Astrocyte (in vitro differentiated cells and primary cell): ENCODE measurements around the gene MIA. TPM values are rescaled to one million over a fixed set of nuclear protein-coding genes. Genes with fewer than 3 reads are reported as not detected.
A peak's percentile ranks its signal among the peaks of the same experiment; 100 is the strongest.
"Not testable (repeated sequence)": the region's sequence is repeated elsewhere in the genome, so short reads cannot be mapped to it uniquely, and the experiment has no call there.

Experiments used
- DNase-seq: peaks from one replicate; pipeline ENCODE4 v3.0.0-alpha.2; 2010; ENCODE audit warnings: low read depth
- FAIRE-seq: peaks from 2 replicates; lab custom pipeline; 2011; peaks lifted over from hg19 to GRCh38; lab: Jason Lieb, UNC
- H2AFZ ChIP-seq: 2 replicates; pipeline ENCODE4 v1.6.0; 2012; ENCODE audit warnings: low read depth, low read length, inconsistent platforms
- H3K27ac ChIP-seq: 2 replicates; pipeline ENCODE4 v1.5.1; 2011; ENCODE audit warnings: low read depth, low read length, inconsistent platforms
- H3K27me3 ChIP-seq: 2 replicates; pipeline ENCODE4 v1.6.0; 2011; ENCODE audit warnings: low read length, inconsistent platforms; ENCODE audit not compliant: insufficient read depth
- H3K36me3 ChIP-seq: 2 replicates; pipeline ENCODE4 v1.5.1; 2011; ENCODE audit warnings: low read length, inconsistent platforms; ENCODE audit not compliant: insufficient read depth
- H3K4me1 ChIP-seq: 2 replicates; pipeline ENCODE4 v1.5.1; 2011; ENCODE audit warnings: low read length, inconsistent platforms; ENCODE audit not compliant: insufficient read depth
- H3K4me2 ChIP-seq: 2 replicates; pipeline ENCODE4 v1.6.0; 2012; ENCODE audit warnings: low read length, inconsistent platforms
- H3K4me3 ChIP-seq: 2 replicates; pipeline ENCODE4 v1.5.1; 2011; ENCODE audit warnings: low read depth, mild to moderate bottlenecking, low read length, inconsistent platforms; ENCODE audit not compliant: insufficient read depth
- H3K79me2 ChIP-seq: 2 replicates; pipeline ENCODE4 v1.6.0; 2012; ENCODE audit warnings: mild to moderate bottlenecking, low read length, inconsistent platforms; ENCODE audit not compliant: insufficient read depth
- H3K9ac ChIP-seq: 2 replicates; pipeline ENCODE4 v1.6.0; 2012; ENCODE audit warnings: mild to moderate bottlenecking, low read length, inconsistent platforms
- H3K9me3 ChIP-seq: 2 replicates; pipeline ENCODE4 v1.5.1; 2012; ENCODE audit warnings: low read depth, mild to moderate bottlenecking, low read length, inconsistent platforms; ENCODE audit not compliant: insufficient read depth
- H4K20me1 ChIP-seq: 2 replicates; pipeline ENCODE4 v1.6.0; 2012; ENCODE audit warnings: low read length, inconsistent platforms; ENCODE audit not compliant: insufficient read depth
- H3K27ac Mint-ChIP-seq: one replicate; pipeline ENCODE4 v1.8.0; 2021; ENCODE audit warnings: mild to moderate bottlenecking, mixed read lengths; ENCODE audit not compliant: unreplicated experiment
- H3K27me3 Mint-ChIP-seq: one replicate; pipeline ENCODE4 v1.8.0; 2021; ENCODE audit warnings: low read depth, mixed read lengths; ENCODE audit not compliant: unreplicated experiment
- H3K36me3 Mint-ChIP-seq: one replicate; pipeline ENCODE4 v1.8.0; 2021; ENCODE audit warnings: low read depth, mixed read lengths; ENCODE audit not compliant: unreplicated experiment
- H3K4me1 Mint-ChIP-seq: one replicate; pipeline ENCODE4 v1.8.0; 2021; ENCODE audit warnings: low read depth, mixed read lengths; ENCODE audit not compliant: unreplicated experiment
- H3K4me3 Mint-ChIP-seq: one replicate; pipeline ENCODE4 v1.8.0; 2021; ENCODE audit warnings: mild to moderate bottlenecking, moderate library complexity, mixed read lengths; ENCODE audit not compliant: unreplicated experiment
- H3K9me3 Mint-ChIP-seq: one replicate; pipeline ENCODE4 v1.8.0; 2021; ENCODE audit warnings: mild to moderate bottlenecking, mixed read lengths; ENCODE audit not compliant: unreplicated experiment
- EZH2 ChIP-seq: IDR thresholded peaks from 2 replicates; pipeline ENCODE4 v1.6.1; 2012; ENCODE audit warnings: mild to moderate bottlenecking, low read length, inconsistent platforms; ENCODE audit not compliant: insufficient read depth
- total RNA-seq: library from RNA; stranded (reverse); gene quantifications from 2 replicates; pipeline ENCODE4 v1.2.1, GENCODE V29; 2021
- TF ChIP-seq, protein P1 (sequence below): IDR thresholded peaks from 2 replicates; pipeline ENCODE4 v1.5.1; 2011; ENCODE audit warnings: low read depth, mild to moderate bottlenecking, inconsistent platforms, low read length, moderate library complexity; ENCODE audit not compliant: insufficient read depth

MIA gene
- total RNA-seq, 1 donor from 2014 or later: 2.5 TPM

DNA sequence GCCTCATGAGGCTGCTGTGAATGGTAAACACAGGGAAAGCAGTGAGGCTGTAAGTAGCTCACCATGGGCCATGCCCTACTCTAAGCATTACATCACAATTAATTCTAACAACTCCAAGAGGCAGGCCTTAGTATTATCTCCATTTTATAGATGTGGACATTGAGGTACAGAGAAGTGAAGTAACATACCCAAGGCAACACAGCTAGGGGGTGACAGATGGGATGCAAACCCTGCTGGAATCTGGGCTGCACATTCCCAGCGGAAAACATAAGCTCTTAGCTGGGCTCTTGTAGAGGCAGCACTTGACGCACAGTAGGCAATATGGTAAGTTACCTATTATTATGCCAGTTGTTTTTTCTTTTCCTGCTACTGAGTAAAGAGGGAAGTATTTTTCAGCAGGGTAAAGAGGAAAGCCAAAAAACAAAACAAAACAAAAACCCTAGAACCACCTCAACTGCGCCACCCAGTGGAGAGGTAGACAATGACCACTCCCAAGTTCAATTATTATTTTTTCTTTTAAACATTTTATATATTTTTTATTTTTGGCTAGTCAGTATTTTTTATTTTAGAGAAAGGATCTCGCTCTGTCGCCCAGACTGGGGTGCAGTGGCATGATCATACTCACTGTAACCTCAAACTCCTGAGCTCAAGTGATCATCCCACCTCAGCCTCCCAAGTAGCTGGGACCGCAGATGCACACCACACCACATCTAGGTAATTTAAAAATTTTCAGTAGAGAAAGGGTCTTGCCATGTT is 44.3 kb downstream of the MIA start:
- H3K79me2 ChIP-seq, H3K27ac ChIP-seq, H3K27me3 ChIP-seq, FAIRE-seq, H3K27ac Mint-ChIP-seq, H3K36me3 ChIP-seq, H3K4me3 ChIP-seq, H3K4me3 Mint-ChIP-seq, H3K4me1 ChIP-seq, H3K36me3 Mint-ChIP-seq, H3K9me3 ChIP-seq, H3K9ac ChIP-seq, DNase-seq, H2AFZ ChIP-seq, H4K20me1 ChIP-seq, H3K9me3 Mint-ChIP-seq, H3K4me2 ChIP-seq: not testable (repeated sequence)
- Mint-ChIP-seq H3K27me3 (peaks cover 13% of the 10 kb centered on the region), H3K4me1 (peaks cover 19% of the 10 kb centered on the region)
- TF ChIP-seq, protein P1, sequence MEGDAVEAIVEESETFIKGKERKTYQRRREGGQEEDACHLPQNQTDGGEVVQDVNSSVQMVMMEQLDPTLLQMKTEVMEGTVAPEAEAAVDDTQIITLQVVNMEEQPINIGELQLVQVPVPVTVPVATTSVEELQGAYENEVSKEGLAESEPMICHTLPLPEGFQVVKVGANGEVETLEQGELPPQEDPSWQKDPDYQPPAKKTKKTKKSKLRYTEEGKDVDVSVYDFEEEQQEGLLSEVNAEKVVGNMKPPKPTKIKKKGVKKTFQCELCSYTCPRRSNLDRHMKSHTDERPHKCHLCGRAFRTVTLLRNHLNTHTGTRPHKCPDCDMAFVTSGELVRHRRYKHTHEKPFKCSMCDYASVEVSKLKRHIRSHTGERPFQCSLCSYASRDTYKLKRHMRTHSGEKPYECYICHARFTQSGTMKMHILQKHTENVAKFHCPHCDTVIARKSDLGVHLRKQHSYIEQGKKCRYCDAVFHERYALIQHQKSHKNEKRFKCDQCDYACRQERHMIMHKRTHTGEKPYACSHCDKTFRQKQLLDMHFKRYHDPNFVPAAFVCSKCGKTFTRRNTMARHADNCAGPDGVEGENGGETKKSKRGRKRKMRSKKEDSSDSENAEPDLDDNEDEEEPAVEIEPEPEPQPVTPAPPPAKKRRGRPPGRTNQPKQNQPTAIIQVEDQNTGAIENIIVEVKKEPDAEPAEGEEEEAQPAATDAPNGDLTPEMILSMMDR: peak; percentile 73

DNA sequence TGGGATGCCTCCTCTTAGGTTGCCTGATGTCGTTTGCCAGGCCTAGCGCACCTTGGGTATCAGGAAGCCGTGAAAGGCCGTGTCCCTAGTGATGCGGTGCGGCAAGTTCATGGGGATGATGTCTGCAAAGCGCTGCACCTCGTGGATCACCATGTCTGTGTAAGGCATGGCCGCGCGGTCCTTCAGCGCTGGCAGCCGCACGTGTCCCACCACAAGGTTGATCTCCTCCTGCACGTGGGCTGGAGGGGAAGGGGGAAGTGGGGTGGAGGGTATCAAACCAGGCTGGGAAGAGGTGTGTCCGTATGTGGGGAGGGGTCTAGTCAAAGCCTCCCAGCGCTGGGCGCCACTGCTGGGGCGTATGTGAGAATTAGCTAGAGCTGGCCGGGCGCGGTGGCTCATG is 46.8 kb downstream of the MIA start:
- no peak for DNase-seq
- H3K4me3 Mint-ChIP-seq: peak overlapping the region; percentile 34

DNA sequence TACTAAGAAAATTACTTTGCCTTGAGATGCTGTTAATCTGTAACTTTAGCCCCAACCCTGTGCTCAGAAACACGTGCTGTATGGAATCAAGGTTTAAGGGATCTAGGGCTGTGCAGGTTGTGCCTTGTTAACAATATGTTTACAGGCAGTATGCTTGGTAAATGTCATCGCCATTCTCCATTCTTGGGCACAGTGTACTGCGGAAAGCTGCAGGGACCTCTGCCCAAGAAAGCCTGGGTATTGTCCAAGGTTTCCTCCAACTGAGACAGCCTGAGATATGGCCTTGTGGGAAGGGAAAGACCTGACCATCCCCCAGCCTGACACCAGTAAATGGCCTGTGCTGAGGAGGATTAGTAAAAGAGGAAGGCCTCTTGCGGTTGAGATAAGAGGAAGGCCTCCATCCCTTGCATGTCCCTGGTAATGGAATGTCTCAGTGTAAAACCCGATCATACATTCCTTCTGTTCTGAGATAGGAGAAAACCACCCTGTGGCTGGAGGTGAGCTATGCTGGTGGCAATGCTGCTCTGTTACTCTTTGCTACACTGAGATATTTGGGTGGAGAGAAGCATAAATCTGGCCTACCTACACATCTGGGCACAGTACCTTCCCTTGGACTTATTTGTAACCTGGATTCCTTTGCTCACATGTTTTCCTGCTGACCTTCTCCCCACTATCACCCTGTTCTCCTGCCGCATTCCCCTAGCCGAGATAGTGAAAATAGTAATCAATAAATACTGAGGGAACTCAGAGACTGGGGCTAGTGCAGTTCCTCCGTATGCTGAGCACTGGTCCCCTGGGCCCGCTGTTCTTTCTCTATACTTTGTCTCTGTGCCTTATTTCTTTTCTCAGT is 47.6 kb downstream of the MIA start:
- H3K27me3 ChIP-seq, H2AFZ ChIP-seq, FAIRE-seq, H3K4me2 ChIP-seq, H3K4me1 ChIP-seq, H3K9ac ChIP-seq, H3K36me3 ChIP-seq, H4K20me1 ChIP-seq, H3K79me2 ChIP-seq, H3K27ac ChIP-seq, H3K9me3 ChIP-seq, H3K9me3 Mint-ChIP-seq, H3K27me3 Mint-ChIP-seq, H3K4me3 ChIP-seq: not testable (repeated sequence)
- Mint-ChIP-seq H3K36me3 (peaks cover 13% of the 10 kb centered on the region), H3K4me1 (peaks cover 19% of the 10 kb centered on the region), H3K27ac (peak overlapping the region; percentile 72), H3K4me3 (peak overlapping the region; percentile 34)
- peak; percentile 63 for DNase-seq

More for the DNA sequence above, 46.8 kb downstream of the MIA start:
- Histone ChIP-seq H3K9ac (no peak overlapping the region), H2AFZ (no peak overlapping the region), H3K27me3 (no peaks in the 10 kb centered on the region), H3K4me2 (no peak overlapping the region), H3K4me3 (no peak overlapping the region), H3K9me3 (no peaks in the 10 kb centered on the region), H3K4me1 (peaks cover 2% of the 10 kb centered on the region), H4K20me1 (no peaks in the 10 kb centered on the region), H3K79me2 (no peaks in the 10 kb centered on the region), H3K36me3 (no peaks in the 10 kb centered on the region), H3K27ac (no peak overlapping the region)
- TF ChIP-seq EZH2: no peak
- TF ChIP-seq, protein P1: no peak
- H3K36me3 Mint-ChIP-seq: peaks cover 11% of the 10 kb centered on the region
- H3K9me3 Mint-ChIP-seq: peaks cover 7% of the 10 kb centered on the region
- H3K27ac Mint-ChIP-seq: no peak overlapping the region
- peaks cover 19% of the 10 kb centered on the region for H3K4me1 Mint-ChIP-seq
- FAIRE-seq: no peak
- H3K27me3 Mint-ChIP-seq: peaks cover 3% of the 10 kb centered on the region

DNA sequence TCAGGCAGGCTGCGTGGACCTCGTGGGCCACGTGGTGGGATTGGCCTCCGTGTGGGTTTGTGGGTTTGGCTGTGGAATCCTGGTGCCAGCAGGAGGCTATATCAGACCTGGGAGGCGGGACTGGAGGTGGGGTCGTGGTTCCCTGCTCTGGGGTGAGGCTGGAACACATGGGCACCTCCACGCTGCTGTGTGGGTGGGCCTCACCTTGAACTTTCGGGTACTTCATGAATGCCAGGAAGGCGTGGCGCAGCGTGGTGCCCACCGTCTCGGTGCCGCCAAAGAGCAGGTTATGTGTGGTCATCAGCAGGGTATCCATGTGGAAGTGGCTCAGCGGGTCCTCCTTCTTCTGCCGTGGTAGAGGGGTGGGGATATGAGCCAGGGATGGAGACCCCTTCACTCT is 49.6 kb downstream of the MIA start:
- Mint-ChIP-seq H3K4me1 (peaks cover 18% of the 10 kb centered on the region), H3K36me3 (peaks cover 18% of the 10 kb centered on the region)
- not testable (repeated sequence) for H3K4me3 Mint-ChIP-seq, H3K4me2 ChIP-seq, H3K27ac ChIP-seq, H3K27ac Mint-ChIP-seq, H3K27me3 Mint-ChIP-seq, H3K4me3 ChIP-seq, H3K27me3 ChIP-seq, H3K9me3 Mint-ChIP-seq, H4K20me1 ChIP-seq, H3K36me3 ChIP-seq, H2AFZ ChIP-seq, H3K4me1 ChIP-seq, H3K9ac ChIP-seq, DNase-seq, H3K79me2 ChIP-seq, FAIRE-seq, H3K9me3 ChIP-seq
